ENCODE measurements around the gene TTC7B. TPM values are rescaled to one million over a fixed set of nuclear protein-coding genes. Genes with fewer than 3 reads are reported as not detected.
A peak's percentile ranks its signal among the peaks of the same experiment; 100 is the strongest.

Gene TTC7B
- total and polyA plus RNA-seq, 2 experiments from 2014 or later, result 5.2 to 28.2 TPM

GRCh38 chr14:90521084-90521929, 294.9 kb downstream of the TTC7B start:
- 74 to 77% methylated on average over 15 to 16 of the region's 16 CpGs for WGBS, 2 experiments (ENCODE audit: low coverage in 1 of 2, low lambda C conversion rate in 2 of 2, missing lambda C conversion rate in 2 of 2)
- peak; percentile 21 for DNase-seq

GRCh38 chr14:90520326-90520725, 295.9 kb downstream of the TTC7B start:
- DNase-seq, result no peak
- Histone ChIP-seq H3K4me2 (ENCODE audit: unreplicated experiment) (no peak overlapping the region), H3K79me2 (ENCODE audit: insufficient read depth) (no peaks in the 10 kb centered on the region), H4K20me1 (ENCODE audit: insufficient read depth) (no peaks in the 10 kb centered on the region), H3K36me3 (ENCODE audit: low read depth) (no peaks in the 10 kb centered on the region), H3K4me3 (no peak overlapping the region), H3K27me3 (replicated peaks; ENCODE audit: insufficient read depth) (no peaks in the 10 kb centered on the region), H2AFZ (no peak overlapping the region), H3K9me3 (ENCODE audit: low read depth) (no peaks in the 10 kb centered on the region), H3K4me1 (ENCODE audit: insufficient read depth) (peaks cover 5% of the 10 kb centered on the region), H3K9me2 (ENCODE audit: insufficient read depth) (no peaks in the 10 kb centered on the region), H3K27ac (no peak overlapping the region), H3K9ac (no peak overlapping the region), H3F3A (ENCODE audit: insufficient read depth) (no peaks in the 10 kb centered on the region)
- TF ChIP-seq EZH2phosphoT487 (IDR thresholded peaks at IDR 0.05; ENCODE audit: insufficient read depth, low read depth) (no peak), EZH2 (IDR thresholded peaks at IDR 0.05; ENCODE audit: insufficient read depth, poor library complexity, severe bottlenecking) (no peak)
- 74 to 80% methylated on average over 5 of the region's 5 CpGs for WGBS, 2 experiments (ENCODE audit: low coverage in 1 of 2, low lambda C conversion rate in 2 of 2, missing lambda C conversion rate in 2 of 2)
- in situ Hi-C loops (cut with MboI), result no loop called here

More at GRCh38 chr14:90521084-90521929, 294.9 kb downstream of the TTC7B start:
- TF ChIP-seq EZH2phosphoT487 (IDR thresholded peaks at IDR 0.05; ENCODE audit: insufficient read depth, low read depth), result no peak
- no peak for TF ChIP-seq EZH2 (IDR thresholded peaks at IDR 0.05; ENCODE audit: insufficient read depth, poor library complexity, severe bottlenecking)
- no peak overlapping the region for H3K9ac ChIP-seq
- H4K20me1 ChIP-seq (ENCODE audit: insufficient read depth), result no peaks in the 10 kb centered on the region
- no peaks in the 10 kb centered on the region for H3K9me2 ChIP-seq (ENCODE audit: insufficient read depth)
- no peaks in the 10 kb centered on the region for H3K36me3 ChIP-seq (ENCODE audit: low read depth)
- H3K4me2 ChIP-seq (ENCODE audit: unreplicated experiment), result no peak overlapping the region
- no peaks in the 10 kb centered on the region for H3K79me2 ChIP-seq (ENCODE audit: insufficient read depth)
- peaks cover 5% of the 10 kb centered on the region for H3K4me1 ChIP-seq (ENCODE audit: insufficient read depth)
- H3K27ac ChIP-seq, result no peak overlapping the region
- H3K4me3 ChIP-seq, result no peak overlapping the region
- in situ Hi-C loops (cut with MboI), result no loop called here
- H2AFZ ChIP-seq, result no peak overlapping the region
- no peaks in the 10 kb centered on the region for H3K9me3 ChIP-seq (ENCODE audit: low read depth)
- H3F3A ChIP-seq (ENCODE audit: insufficient read depth), result no peaks in the 10 kb centered on the region
- no peaks in the 10 kb centered on the region for H3K27me3 ChIP-seq (replicated peaks; ENCODE audit: insufficient read depth)

GRCh38 chr14:90519262-90519920, 296.8 kb downstream of the TTC7B start:
- H3K27ac ChIP-seq, result no peak overlapping the region

GRCh38 chr14:90518941-90519256, 297.3 kb downstream of the TTC7B start:
- Histone ChIP-seq H3K4me2 (ENCODE audit: unreplicated experiment) (no peak overlapping the region), H3K4me3 (no peak overlapping the region), H3K27ac (no peak overlapping the region), H3K79me2 (ENCODE audit: insufficient read depth) (no peaks in the 10 kb centered on the region), H3K9me3 (ENCODE audit: low read depth) (no peaks in the 10 kb centered on the region), H3F3A (ENCODE audit: insufficient read depth) (no peaks in the 10 kb centered on the region), H4K20me1 (ENCODE audit: insufficient read depth) (no peaks in the 10 kb centered on the region), H3K4me1 (ENCODE audit: insufficient read depth) (peaks cover 5% of the 10 kb centered on the region), H2AFZ (no peak overlapping the region), H3K9me2 (ENCODE audit: insufficient read depth) (no peaks in the 10 kb centered on the region), H3K36me3 (ENCODE audit: low read depth) (no peaks in the 10 kb centered on the region), H3K9ac (no peak overlapping the region), H3K27me3 (replicated peaks; ENCODE audit: insufficient read depth) (no peaks in the 10 kb centered on the region)
- WGBS, 2 experiments (ENCODE audit: low coverage in 1 of 2, low lambda C conversion rate in 2 of 2, missing lambda C conversion rate in 2 of 2), result 30 to 39% methylated on average over 5 of the region's 5 CpGs
- DNase-seq, result peak; percentile 36
- TF ChIP-seq EZH2phosphoT487 (IDR thresholded peaks at IDR 0.05; ENCODE audit: insufficient read depth, low read depth) (no peak), EZH2 (IDR thresholded peaks at IDR 0.05; ENCODE audit: insufficient read depth, poor library complexity, severe bottlenecking) (no peak)
- in situ Hi-C loops (cut with MboI), result no loop called here

More at GRCh38 chr14:90519262-90519920, 296.8 kb downstream of the TTC7B start:
- no peaks in the 10 kb centered on the region for H3K27me3 ChIP-seq (replicated peaks; ENCODE audit: insufficient read depth)
- H3K9ac ChIP-seq, result no peak overlapping the region
- no peak overlapping the region for H3K4me2 ChIP-seq (ENCODE audit: unreplicated experiment)
- no peak overlapping the region for H2AFZ ChIP-seq
- H3K4me3 ChIP-seq, result no peak overlapping the region
- in situ Hi-C loops (cut with MboI), result no loop called here
- H4K20me1 ChIP-seq (ENCODE audit: insufficient read depth), result no peaks in the 10 kb centered on the region
- no peaks in the 10 kb centered on the region for H3K9me3 ChIP-seq (ENCODE audit: low read depth)
- no peaks in the 10 kb centered on the region for H3F3A ChIP-seq (ENCODE audit: insufficient read depth)
- no peak for DNase-seq
- TF ChIP-seq EZH2phosphoT487 (IDR thresholded peaks at IDR 0.05; ENCODE audit: insufficient read depth, low read depth) (no peak), EZH2 (IDR thresholded peaks at IDR 0.05; ENCODE audit: insufficient read depth, poor library complexity, severe bottlenecking) (no peak)
- peaks cover 5% of the 10 kb centered on the region for H3K4me1 ChIP-seq (ENCODE audit: insufficient read depth)
- H3K36me3 ChIP-seq (ENCODE audit: low read depth), result no peaks in the 10 kb centered on the region
- WGBS, 2 experiments (ENCODE audit: low coverage in 1 of 2, low lambda C conversion rate in 2 of 2, missing lambda C conversion rate in 2 of 2), result 78 to 85% methylated on average over 10 of the region's 10 CpGs
- H3K79me2 ChIP-seq (ENCODE audit: insufficient read depth), result no peaks in the 10 kb centered on the region
- H3K9me2 ChIP-seq (ENCODE audit: insufficient read depth), result no peaks in the 10 kb centered on the region
